SK-N-SH treated with all-trans-retinoic acid at 6 μM for 48 hours (cell line): ENCODE results near the gene C6orf89.

Experiments used
- BACH2 ChIP-seq: fragments of 250-450 bp; sonication (Bioruptor Pico); IDR thresholded peaks from 2 replicates; pipeline ENCODE4 v1.9.0; 2021; ENCODE audit warnings: mild to moderate bottlenecking, borderline replicate concordance
- CREB5 ChIP-seq: fragments of 250-450 bp; sonication (Bioruptor Pico); IDR thresholded peaks from 2 replicates; pipeline ENCODE4 v1.5.1; 2020; ENCODE audit warnings: low read depth, mild to moderate bottlenecking, moderate library complexity
- CSDC2 ChIP-seq: fragments of 250-450 bp; sonication (Bioruptor Pico); IDR thresholded peaks from 2 replicates; pipeline ENCODE4 v1.5.0; 2020; ENCODE audit warnings: mild to moderate bottlenecking, moderate library complexity
- CSRNP3 ChIP-seq: fragments of 250-450 bp; sonication (Bioruptor Pico); IDR thresholded peaks from 2 replicates; pipeline ENCODE4 v1.5.1; 2021; ENCODE audit warnings: mild to moderate bottlenecking, moderate library complexity
- POU6F1 ChIP-seq: fragments of 250-450 bp; sonication (Bioruptor Pico); IDR thresholded peaks from 2 replicates; pipeline ENCODE4 v1.8.0; 2021; ENCODE audit warnings: low read depth, mild to moderate bottlenecking, moderate library complexity, borderline replicate concordance
- PPARA ChIP-seq: fragments of 250-450 bp; sonication (Bioruptor Pico); IDR thresholded peaks from 2 replicates; pipeline ENCODE4 v1.5.0; 2020; ENCODE audit warnings: mild to moderate bottlenecking, borderline replicate concordance
- RARB ChIP-seq: fragments of 250-450 bp; sonication (Bioruptor Pico); IDR thresholded peaks from 2 replicates; pipeline ENCODE4 v1.8.0; 2021; ENCODE audit warnings: mild to moderate bottlenecking, moderate library complexity
- TSHZ2 ChIP-seq: fragments of 250-450 bp; sonication (Bioruptor Pico); IDR thresholded peaks from 2 replicates; pipeline ENCODE4 v1.5.0; 2020; ENCODE audit warnings: mild to moderate bottlenecking, moderate library complexity
- ZFP3 ChIP-seq: fragments of 250-450 bp; sonication (Bioruptor Pico); IDR thresholded peaks from 2 replicates; pipeline ENCODE4 v1.5.0; 2020; ENCODE audit warnings: mild to moderate bottlenecking, moderate library complexity
- ZNF70 ChIP-seq: fragments of 450-650 bp; formaldehyde crosslinking; IDR thresholded peaks from 2 replicates; pipeline ENCODE4 v1.5.0; 2020; ENCODE audit warnings: mild to moderate bottlenecking, moderate library complexity

GRCh38 chr6:36886950-36887618 lies 1.3 kb downstream of the C6orf89 start:
- TF ChIP-seq CSRNP3 (CRISPR knock-in tag) = no peak
- TF ChIP-seq CREB5 (CRISPR knock-in tag) = no peak
- no peak for TF ChIP-seq RARB
- no peak for TF ChIP-seq POU6F1 (CRISPR knock-in tag)
- no peak for TF ChIP-seq TSHZ2
- TF ChIP-seq CSDC2 = no peak
- no peak for TF ChIP-seq ZFP3 (CRISPR knock-in tag)
- no peak for TF ChIP-seq PPARA (CRISPR knock-in tag)
- TF ChIP-seq BACH2 (CRISPR knock-in tag) = no peak
- no peak for TF ChIP-seq ZNF70 (CRISPR knock-in tag)
